ENCODE data around the gene TCEAL9. TPM values are rescaled to one million over a fixed set of nuclear protein-coding genes. Genes with fewer than 3 reads are reported as not detected.

Gene TCEAL9
- total and polyA plus RNA-seq, 2 of the 8 experiments (the other 6 are each of a cell fraction or from before 2014, with no cell fraction given), result 22.2 to 36.8 TPM

GRCh38 chrX:103344606-103345005, 11.7 kb upstream of the TCEAL9 start:
- Histone ChIP-seq H3K56ac (replicated peaks; ENCODE audit: insufficient read length, low read depth, low read length) (no peak overlapping the region), H2BK120ac (replicated peaks; ENCODE audit: low read depth, low read length) (no peak overlapping the region), H3K36me3 (ENCODE audit: control insufficient read depth in 2 of 4, insufficient read depth in 4 of 4, low read length in 3 of 4) (no peaks in the 10 kb centered on the region), H3K23ac (ENCODE audit: insufficient read length) (no peak overlapping the region), H3K4me1 (replicated peaks in 1 of 4; ENCODE audit: control insufficient read depth in 3 of 4, insufficient read depth in 4 of 4, low read length in 3 of 4) (no peaks in the 10 kb centered on the region; a peak in 3 of 7 replicates), H3K4ac (replicated peaks; ENCODE audit: insufficient read length, low read depth, low read length) (no peak overlapping the region), H3K79me2 (ENCODE audit: control insufficient read depth in 1 of 2, insufficient read depth in 2 of 2, low read length in 2 of 2) (no peaks in the 10 kb centered on the region), H3K4me2 (ENCODE audit: insufficient read depth in 1 of 2, low read depth in 2 of 2, low read length in 2 of 2) (no peak overlapping the region), H3K27me3 (replicated peaks in 1 of 4; ENCODE audit: control insufficient read depth in 3 of 4, extremely low read depth in 1 of 4, insufficient read depth in 3 of 4, low read length in 3 of 4) (no peaks in the 10 kb centered on the region), H2AFZ (ENCODE audit: low read length) (no peak overlapping the region), H4K20me1 (replicated peaks in 1 of 2; ENCODE audit: control insufficient read depth in 1 of 2, insufficient read depth in 2 of 2, low read length in 2 of 2) (no peaks in the 10 kb centered on the region), H4K8ac (ENCODE audit: extremely low read depth, insufficient read depth, low read length) (no peak overlapping the region), H3K9ac (replicated peaks in 1 of 4; ENCODE audit: extremely low read depth in 1 of 4, low read depth in 3 of 4, low read length in 3 of 4) (no peak overlapping the region), H2BK12ac (ENCODE audit: low read depth, low read length) (no peak overlapping the region), H2AK5ac (ENCODE audit: low read depth, low read length) (no peak overlapping the region), H4K5ac (ENCODE audit: insufficient read length, low read depth, low read length) (no peak overlapping the region), H2BK20ac (ENCODE audit: low read length) (no peak overlapping the region), H2BK15ac (ENCODE audit: low read length) (no peak overlapping the region), H4K91ac (replicated peaks; ENCODE audit: insufficient read length, low read length) (no peak overlapping the region), H3K27ac (ENCODE audit: low read depth, low read length) (no peak overlapping the region), H3K4me3 (ENCODE audit: extremely low read depth in 1 of 4, insufficient read depth in 2 of 4, low read depth in 3 of 4, low read length in 4 of 4) (no peak overlapping the region), H3K14ac (ENCODE audit: insufficient read length) (no peak overlapping the region), H2BK5ac (ENCODE audit: low read depth, low read length) (no peak overlapping the region), H3K18ac (ENCODE audit: extremely low read depth, low read length) (no peak overlapping the region), H3K23me2 (ENCODE audit: low read depth, low read length) (peaks cover 6% of the 10 kb centered on the region; the same call in 1 of the 2 replicates), H3K9me3 (ENCODE audit: insufficient read depth in 2 of 2, low read depth in 1 of 2, low read length in 1 of 2) (no peaks in the 10 kb centered on the region), H3K79me1 (ENCODE audit: low read depth, low read length) (no peaks in the 10 kb centered on the region)
- no peak for DNase-seq (ENCODE audit: low read depth in 1 of 2, low spot score in 2 of 2)
- 64% methylated on average over 2 of the region's 2 CpGs; no CpG with 5 or more reads in 1 of the 2 experiments for WGBS, 2 experiments (ENCODE audit: extremely low coverage in 1 of 2, insufficient coverage in 1 of 2, insufficient read length in 1 of 2, insufficient replicate concordance in 2 of 2, low coverage in 1 of 2, low lambda C conversion rate in 2 of 2, missing lambda C conversion rate in 1 of 2)
- POLR2A ChIA-PET (ENCODE audit: partially characterized antibody), result no interaction called here
- FAIRE-seq, result no peak
- CTCF ChIA-PET (ENCODE audit: partially characterized antibody), result no interaction called here
- no peak for TF ChIP-seq GTF2F1 (IDR thresholded peaks at IDR 0.05; ENCODE audit: borderline replicate concordance, low read depth, low read length)
- no peak for TF ChIP-seq CBX5 (IDR thresholded peaks at IDR 0.05; ENCODE audit: low read depth, low read length)
- no peak for TF ChIP-seq TAF7 (optimal IDR thresholded peaks at IDR 0.05; ENCODE audit: borderline replicate concordance, low read depth, low read length)
- TF ChIP-seq FOSL1 (IDR thresholded peaks at IDR 0.05; ENCODE audit: insufficient read depth, low read depth, low read length), result no peak
- TF ChIP-seq E2F6 (IDR thresholded peaks at IDR 0.05), result no peak
- TF ChIP-seq CEBPB (IDR thresholded peaks at IDR 0.05; ENCODE audit: low read depth, low read length), result no peak
- TF ChIP-seq MAX (IDR thresholded peaks at IDR 0.05), result no peak
- TF ChIP-seq ATF2 (IDR thresholded peaks at IDR 0.05; ENCODE audit: low read length), result no peak
- no peak for TF ChIP-seq ATF3 (IDR thresholded peaks at IDR 0.05; ENCODE audit: insufficient read depth, low read depth, low read length)
- no peak for TF ChIP-seq SP1 (IDR thresholded peaks at IDR 0.05; ENCODE audit: low read depth, low read length)
- no peak for TF ChIP-seq JUN (IDR thresholded peaks at IDR 0.05; ENCODE audit: low read depth, low read length)
